Vagina (tissue), 2 donors: Measurements from ENCODE around the gene DTD2.

Source experiments
- POLR2A ChIP-seq, 2 donors: fragments of 450-650 bp; IDR thresholded peaks; one replicate each; pipeline ENCODE4 v1.6.1; 2017; ENCODE audit warnings: antibody characterized with exemption in 2 of 2, mild to moderate bottlenecking in 2 of 2, moderate library complexity in 2 of 2
- TF ChIP-seq, protein P1 (sequence below), 3 experiments: fragments of 450-650 bp in 2 of 3; fragments of 200-600 bp in 1 of 3; sonication (generic) in 1 of 3; IDR thresholded peaks; one replicate each; pipeline ENCODE4 v1.5.1; 2017 to 2019; ENCODE audit warnings: antibody characterized with exemption in 3 of 3, mild to moderate bottlenecking in 2 of 3, moderate library complexity in 2 of 3

DNA sequence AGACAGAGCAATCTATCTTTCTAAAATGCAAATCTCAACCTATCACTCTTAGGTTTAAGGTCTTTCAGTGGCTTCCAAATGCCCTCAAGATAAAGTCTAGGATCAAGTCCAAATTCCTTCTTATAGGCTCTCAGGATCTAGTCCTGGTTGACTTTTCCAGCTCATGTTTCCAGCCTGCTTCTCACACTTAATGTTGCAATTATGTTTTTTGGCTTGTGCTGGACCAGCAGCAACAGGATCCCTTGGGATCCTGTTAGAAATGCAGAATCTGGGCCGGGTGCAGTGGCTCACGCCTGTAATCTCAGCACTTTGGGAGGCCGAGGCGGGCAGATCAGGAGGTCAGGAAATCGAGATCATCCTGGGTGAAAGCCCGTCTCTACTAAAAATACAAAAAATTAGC is 19.9 kb upstream of the DTD2 start:
- TF ChIP-seq, protein P1, sequence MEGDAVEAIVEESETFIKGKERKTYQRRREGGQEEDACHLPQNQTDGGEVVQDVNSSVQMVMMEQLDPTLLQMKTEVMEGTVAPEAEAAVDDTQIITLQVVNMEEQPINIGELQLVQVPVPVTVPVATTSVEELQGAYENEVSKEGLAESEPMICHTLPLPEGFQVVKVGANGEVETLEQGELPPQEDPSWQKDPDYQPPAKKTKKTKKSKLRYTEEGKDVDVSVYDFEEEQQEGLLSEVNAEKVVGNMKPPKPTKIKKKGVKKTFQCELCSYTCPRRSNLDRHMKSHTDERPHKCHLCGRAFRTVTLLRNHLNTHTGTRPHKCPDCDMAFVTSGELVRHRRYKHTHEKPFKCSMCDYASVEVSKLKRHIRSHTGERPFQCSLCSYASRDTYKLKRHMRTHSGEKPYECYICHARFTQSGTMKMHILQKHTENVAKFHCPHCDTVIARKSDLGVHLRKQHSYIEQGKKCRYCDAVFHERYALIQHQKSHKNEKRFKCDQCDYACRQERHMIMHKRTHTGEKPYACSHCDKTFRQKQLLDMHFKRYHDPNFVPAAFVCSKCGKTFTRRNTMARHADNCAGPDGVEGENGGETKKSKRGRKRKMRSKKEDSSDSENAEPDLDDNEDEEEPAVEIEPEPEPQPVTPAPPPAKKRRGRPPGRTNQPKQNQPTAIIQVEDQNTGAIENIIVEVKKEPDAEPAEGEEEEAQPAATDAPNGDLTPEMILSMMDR (IDR thresholded peaks at IDR 0.05), result no peak
- no peak for TF ChIP-seq POLR2A (IDR thresholded peaks at IDR 0.05)
